Type B pancreatic cell (in vitro differentiated cells): ENCODE measurements around the gene AKAP7. TPM values are rescaled to one million over a fixed set of nuclear protein-coding genes. Genes with fewer than 3 reads are reported as not detected.

Source experiments
- DNase-seq: peaks from one replicate; pipeline ENCODE4 v3.0.0; 2021; ENCODE audit warnings: mixed read lengths; ENCODE audit not compliant: unreplicated experiment; ENCODE audit errors: extremely low spot score
- H3K27ac Mint-ChIP-seq: 2 replicates; pipeline ENCODE4 v1.8.0; 2021; ENCODE audit warnings: mild to moderate bottlenecking, mixed read lengths
- H3K27me3 Mint-ChIP-seq: 2 replicates; pipeline ENCODE4 v1.8.0; 2021; ENCODE audit warnings: mixed read lengths
- H3K36me3 Mint-ChIP-seq: 2 replicates; pipeline ENCODE4 v1.8.0; 2021; ENCODE audit warnings: mixed read lengths
- H3K4me1 Mint-ChIP-seq: one replicate; pipeline ENCODE4 v1.8.0; 2021; ENCODE audit warnings: mixed read lengths; ENCODE audit not compliant: unreplicated experiment
- H3K4me3 Mint-ChIP-seq: 2 replicates; pipeline ENCODE4 v1.8.0; 2021; ENCODE audit warnings: mild to moderate bottlenecking, mixed read lengths
- H3K9me3 Mint-ChIP-seq: 2 replicates; pipeline ENCODE4 v1.8.0; 2021; ENCODE audit warnings: mixed read lengths
- total RNA-seq: library from RNA; stranded (reverse); gene quantifications from 2 replicates; pipeline ENCODE4 v1.2.1, GENCODE V29; 2021; ENCODE audit warnings: low replicate concordance
- TF ChIP-seq, protein P1 (sequence below): fragments of 200-600 bp; sonication (generic); conservative IDR thresholded peaks from 2 replicates; pipeline ENCODE4 v1.5.0; 2021; ENCODE audit warnings: antibody characterized with exemption, mild to moderate bottlenecking

AKAP7 gene
- total RNA-seq, 1 donor from 2014 or later: 7.2 TPM

DNA sequence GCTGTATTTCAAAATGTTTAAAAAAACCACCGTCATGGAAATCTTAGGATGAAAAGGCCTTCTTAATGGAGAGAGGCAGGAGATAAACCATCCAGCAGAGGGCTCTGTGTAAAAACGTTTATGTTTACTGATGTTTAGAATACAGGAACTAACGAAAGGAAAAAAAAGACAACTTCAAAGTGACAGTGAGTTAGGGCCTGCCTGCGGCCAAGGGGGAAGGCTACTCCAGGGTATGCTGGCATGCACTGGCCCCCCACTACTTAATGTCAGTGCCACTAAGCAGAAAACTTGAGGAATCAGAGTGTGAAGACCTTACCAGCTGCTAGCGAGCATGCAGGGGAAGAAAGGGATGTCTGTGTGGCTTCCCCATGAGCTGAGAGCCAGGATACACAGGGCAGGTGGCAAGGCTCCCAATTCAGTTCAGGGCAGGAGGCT, 47.7 kb downstream of the AKAP7 start:
- Mint-ChIP-seq H3K27me3 (no peaks in the 10 kb centered on the region), H3K4me3 (no peak overlapping the region), H3K36me3 (peaks cover 16% of the 10 kb centered on the region), H3K27ac (peak overlapping the region; percentile 8), H3K9me3 (peaks cover 4% of the 10 kb centered on the region), H3K4me1 (peaks cover 4% of the 10 kb centered on the region)
- no peak for DNase-seq
- TF ChIP-seq, protein P1, sequence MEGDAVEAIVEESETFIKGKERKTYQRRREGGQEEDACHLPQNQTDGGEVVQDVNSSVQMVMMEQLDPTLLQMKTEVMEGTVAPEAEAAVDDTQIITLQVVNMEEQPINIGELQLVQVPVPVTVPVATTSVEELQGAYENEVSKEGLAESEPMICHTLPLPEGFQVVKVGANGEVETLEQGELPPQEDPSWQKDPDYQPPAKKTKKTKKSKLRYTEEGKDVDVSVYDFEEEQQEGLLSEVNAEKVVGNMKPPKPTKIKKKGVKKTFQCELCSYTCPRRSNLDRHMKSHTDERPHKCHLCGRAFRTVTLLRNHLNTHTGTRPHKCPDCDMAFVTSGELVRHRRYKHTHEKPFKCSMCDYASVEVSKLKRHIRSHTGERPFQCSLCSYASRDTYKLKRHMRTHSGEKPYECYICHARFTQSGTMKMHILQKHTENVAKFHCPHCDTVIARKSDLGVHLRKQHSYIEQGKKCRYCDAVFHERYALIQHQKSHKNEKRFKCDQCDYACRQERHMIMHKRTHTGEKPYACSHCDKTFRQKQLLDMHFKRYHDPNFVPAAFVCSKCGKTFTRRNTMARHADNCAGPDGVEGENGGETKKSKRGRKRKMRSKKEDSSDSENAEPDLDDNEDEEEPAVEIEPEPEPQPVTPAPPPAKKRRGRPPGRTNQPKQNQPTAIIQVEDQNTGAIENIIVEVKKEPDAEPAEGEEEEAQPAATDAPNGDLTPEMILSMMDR: peak; percentile 78

DNA sequence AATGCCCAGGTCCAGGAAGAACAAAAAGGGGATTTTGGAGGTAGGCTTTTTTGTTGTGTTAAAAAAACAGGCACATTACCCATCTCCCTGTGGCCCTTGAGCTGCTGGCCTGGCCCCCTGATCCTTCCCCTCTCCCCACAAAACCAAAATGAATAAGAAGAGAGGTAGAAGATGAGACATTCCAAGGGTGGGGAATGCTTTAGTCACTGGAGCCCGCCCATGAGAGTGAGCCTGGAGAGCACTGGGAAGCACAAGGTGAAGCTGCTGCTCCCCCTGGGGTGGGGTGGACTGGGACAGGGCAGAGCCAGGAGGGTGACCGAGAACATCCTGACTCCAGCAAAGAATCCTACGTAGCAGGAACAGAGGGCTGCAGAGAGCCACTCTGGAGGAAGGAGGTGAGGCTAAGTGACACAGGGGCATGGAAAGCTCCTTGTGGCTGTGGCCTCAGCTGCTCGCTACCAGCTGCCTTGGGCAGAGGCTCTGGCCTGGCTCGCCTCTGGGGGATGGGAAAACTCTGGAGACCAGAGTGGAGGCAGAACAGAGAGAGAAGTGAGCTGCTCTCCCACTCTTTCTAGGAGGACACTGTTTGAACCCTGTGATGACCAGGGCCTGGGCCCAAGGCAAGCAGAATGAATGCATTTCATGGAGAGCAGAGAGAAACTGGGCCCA, 48.3 kb downstream of the AKAP7 start:
- no peak overlapping the region for H3K4me3 Mint-ChIP-seq
- H3K27ac Mint-ChIP-seq: no peak overlapping the region
- no peaks in the 10 kb centered on the region for H3K27me3 Mint-ChIP-seq
- peaks cover 4% of the 10 kb centered on the region for H3K4me1 Mint-ChIP-seq
- peaks cover 4% of the 10 kb centered on the region for H3K9me3 Mint-ChIP-seq
- TF ChIP-seq, protein P1: no peak
- DNase-seq: no peak
- peaks cover 14% of the 10 kb centered on the region for H3K36me3 Mint-ChIP-seq

DNA sequence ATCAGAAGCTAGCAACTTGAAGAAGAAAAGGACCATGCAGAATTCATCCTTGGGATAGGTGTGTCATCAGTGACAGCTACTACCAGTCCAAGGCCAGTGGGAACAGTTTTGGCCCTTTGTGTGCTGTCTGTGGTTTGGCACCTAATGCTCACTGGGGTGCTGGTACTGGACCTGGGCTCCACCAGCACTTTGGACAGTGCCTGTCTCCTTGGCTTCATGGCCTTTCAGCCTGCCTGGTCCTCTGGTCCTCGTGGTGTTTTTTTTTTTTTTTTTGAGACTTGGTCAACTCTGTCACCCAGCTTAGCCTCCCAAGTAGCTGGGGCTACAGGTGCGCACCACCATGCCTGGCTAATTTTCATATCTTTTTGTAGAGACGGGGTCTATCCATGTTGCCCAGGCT, 56.3 kb downstream of the AKAP7 start:
- TF ChIP-seq, protein P1: no peak
- Mint-ChIP-seq H3K27ac (no peak overlapping the region), H3K36me3 (peaks cover 16% of the 10 kb centered on the region), H3K4me1 (no peaks in the 10 kb centered on the region), H3K9me3 (peaks cover 23% of the 10 kb centered on the region), H3K4me3 (no peak overlapping the region), H3K27me3 (no peaks in the 10 kb centered on the region)
- no peak for DNase-seq

DNA sequence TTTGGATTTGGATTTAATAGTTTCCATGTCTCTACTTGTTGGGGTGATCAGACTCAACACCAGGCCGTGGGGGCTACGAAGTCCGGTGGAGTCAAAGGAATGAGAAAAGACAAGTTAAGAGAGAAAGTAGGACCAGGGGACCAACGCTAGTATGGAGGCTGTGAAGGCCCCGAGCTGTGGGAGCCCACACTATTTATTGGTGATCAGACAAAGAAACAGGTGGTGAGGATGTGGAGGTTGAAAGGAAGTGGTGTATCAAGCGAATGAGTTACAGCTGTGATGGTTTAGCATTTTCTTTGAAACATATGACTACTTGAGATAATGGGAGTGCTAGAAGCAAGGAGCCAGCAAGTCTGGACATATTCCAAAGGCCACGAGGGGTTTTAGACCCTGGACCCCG, 62.4 kb downstream of the AKAP7 start:
- DNase-seq: no peak
- no peaks in the 10 kb centered on the region for H3K4me1 Mint-ChIP-seq
- no peak overlapping the region for H3K4me3 Mint-ChIP-seq
- peaks cover 9% of the 10 kb centered on the region for H3K36me3 Mint-ChIP-seq
- H3K9me3 Mint-ChIP-seq: peaks cover 15% of the 10 kb centered on the region
- no peaks in the 10 kb centered on the region for H3K27me3 Mint-ChIP-seq
- H3K27ac Mint-ChIP-seq: no peak overlapping the region
- TF ChIP-seq, protein P1: no peak

DNA sequence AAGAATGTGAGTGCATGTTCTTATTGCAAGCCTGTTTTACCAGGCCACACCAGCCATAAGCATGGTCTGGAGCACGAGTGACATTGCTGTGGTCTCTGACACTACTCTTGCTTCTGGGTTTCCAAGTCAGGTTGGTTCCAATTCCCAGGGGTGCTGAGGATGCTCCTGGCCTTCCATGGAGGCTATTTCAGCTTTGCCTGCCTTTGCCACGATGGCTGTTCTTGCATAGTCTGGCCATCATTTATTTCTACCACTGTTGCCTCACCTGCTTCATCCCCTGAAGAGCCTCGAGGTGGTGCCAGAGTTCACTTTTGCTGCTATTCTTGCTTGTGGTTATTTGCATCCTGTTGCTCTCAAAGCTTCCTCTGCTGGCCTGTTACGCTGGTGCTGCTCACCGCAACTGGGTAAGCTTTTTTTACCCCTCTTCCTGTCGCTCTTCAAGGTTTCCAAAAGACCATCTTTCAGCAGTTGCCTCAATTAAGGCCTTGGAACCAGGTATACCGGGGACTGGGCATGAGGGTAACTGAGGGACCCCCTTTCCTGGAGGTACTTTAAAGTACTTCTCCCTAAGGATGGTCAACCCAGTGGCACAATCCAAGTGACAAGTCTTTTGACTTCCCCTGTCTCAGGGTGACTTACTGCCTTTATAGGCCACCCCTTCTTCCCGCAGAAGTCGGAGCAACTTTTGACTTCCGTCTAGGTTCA, 64.5 kb downstream of the AKAP7 start:
- no peaks in the 10 kb centered on the region for H3K36me3 Mint-ChIP-seq
- no peak overlapping the region for H3K27ac Mint-ChIP-seq
- H3K4me3 Mint-ChIP-seq: no peak overlapping the region
- no peak for DNase-seq
- H3K4me1 Mint-ChIP-seq: no peaks in the 10 kb centered on the region
- no peaks in the 10 kb centered on the region for H3K27me3 Mint-ChIP-seq
- no peaks in the 10 kb centered on the region for H3K9me3 Mint-ChIP-seq
- TF ChIP-seq, protein P1: peak; percentile 77
